Endothelial cell of umbilical vein (primary cell): ENCODE data around the gene CAPN5. TPM values are rescaled to one million over a fixed set of nuclear protein-coding genes. Genes with fewer than 3 reads are reported as not detected.
A peak's percentile ranks its signal among the peaks of the same experiment; 100 is the strongest.

Experiments
- BruUV-seq: library from RNA; stranded (reverse); fragments of 400-500 nt; replicated peaks from 2 replicates; lab custom pipeline; 2021; lab: Mats Ljungman, UMichigan
- CTCF ChIA-PET: fragments of 300-600, 350-600 bp; sonication (Branson Sonifier 250); formaldehyde crosslinking; loops from one replicate; lab custom pipeline; 2021; ENCODE audit warnings: antibody characterized with exemption, inconsistent platforms; lab: Charles Lee
- POLR2A ChIA-PET: fragments of 300-600, 350-600 bp; sonication (Branson Sonifier 250); formaldehyde crosslinking; loops from one replicate; lab custom pipeline; 2021; ENCODE audit warnings: antibody characterized with exemption, inconsistent platforms; lab: Charles Lee
- DNase-seq: peaks from one replicate; pipeline ENCODE4 v3.0.0-alpha.2; 2011; ENCODE audit warnings: low read depth, low spot score
- FAIRE-seq: peaks from 2 replicates; lab custom pipeline; 2011; peaks lifted over from hg19 to GRCh38; lab: Jason Lieb, UNC
- H2AFZ ChIP-seq: 2 replicates; pipeline ENCODE4 v1.6.0; 2012; ENCODE audit warnings: low read depth, low read length, control low read depth, inconsistent platforms
- H3K27ac ChIP-seq: 2 replicates; pipeline ENCODE4 v1.5.1; 2011; ENCODE audit warnings: low read depth, mild to moderate bottlenecking, control low read depth, low read length, moderate library complexity; ENCODE audit not compliant: insufficient read depth
- H3K27me3 ChIP-seq, 2 experiments: 2 replicates each; pipeline versions ENCODE4 v1.6.0 to v1.6.1; 2011; ENCODE audit warnings: low read length in 2 of 2, mixed read lengths in 1 of 2; ENCODE audit not compliant: control insufficient read depth in 2 of 2, insufficient read depth in 2 of 2
- H3K36me3 ChIP-seq, 2 experiments: 2 replicates in 1 of 2; 3 replicates in 1 of 2; pipeline ENCODE4 v1.5.1; 2011; ENCODE audit warnings: low read length in 2 of 2, mild to moderate bottlenecking in 1 of 2, moderate library complexity in 1 of 2; ENCODE audit not compliant: control insufficient read depth in 2 of 2, insufficient read depth in 2 of 2; ENCODE audit errors: extremely low read depth in 1 of 2
- H3K4me1 ChIP-seq: 3 replicates; pipeline ENCODE4 v1.5.1; 2011; ENCODE audit warnings: mild to moderate bottlenecking, low read length; ENCODE audit not compliant: control insufficient read depth, insufficient read depth; ENCODE audit errors: extremely low read depth
- H3K4me2 ChIP-seq: 2 replicates; pipeline ENCODE4 v1.6.1; 2011; ENCODE audit warnings: low read length, control low read depth, mixed read lengths; ENCODE audit not compliant: insufficient read depth
- H3K4me3 ChIP-seq, 3 experiments: fragments of 200-600 bp in 1 of 3; sonication (generic), shearing (Covaris generic) in 1 of 3; replicated peaks in 1 of 3; 2 replicates each; pipeline ENCODE4 v1.5.1; 2011 to 2016; ENCODE audit warnings: control low read depth in 3 of 3, low read length in 3 of 3, mild to moderate bottlenecking in 2 of 3, inconsistent platforms in 1 of 3, low read depth in 1 of 3, moderate library complexity in 1 of 3; ENCODE audit not compliant: insufficient read depth in 1 of 3
- H3K79me2 ChIP-seq: 2 replicates; pipeline ENCODE4 v1.6.0; 2012; ENCODE audit warnings: low read length, inconsistent platforms; ENCODE audit not compliant: control insufficient read depth, insufficient read depth
- H3K9ac ChIP-seq: replicated peaks from 2 replicates; pipeline ENCODE3; 2011; ENCODE audit warnings: low read length, control low read depth; ENCODE audit not compliant: insufficient read depth; ENCODE audit errors: extremely low read depth
- H3K9me1 ChIP-seq: replicated peaks from 3 replicates; pipeline ENCODE4 v1.6.0; 2011; ENCODE audit warnings: mild to moderate bottlenecking, low read length; ENCODE audit not compliant: control insufficient read depth, insufficient read depth; ENCODE audit errors: extremely low read depth
- H3K9me3 ChIP-seq: replicated peaks from 2 replicates; pipeline ENCODE4 v1.5.1; 2012; ENCODE audit warnings: low read length, inconsistent platforms; ENCODE audit not compliant: control insufficient read depth, insufficient read depth
- H4K20me1 ChIP-seq: replicated peaks from 2 replicates; pipeline ENCODE3; 2011; ENCODE audit warnings: mild to moderate bottlenecking, low read length; ENCODE audit not compliant: control insufficient read depth, insufficient read depth; ENCODE audit errors: extremely low read depth
- CTCF ChIP-seq, 2 donors: IDR thresholded peaks; 1 replicate in 1 of 2; 2 replicates in 1 of 2; pipeline ENCODE4 v1.5.1; 2011; ENCODE audit warnings: low read length in 2 of 2, mild to moderate bottlenecking in 2 of 2, moderate library complexity in 2 of 2, control low read depth in 1 of 2, inconsistent platforms in 1 of 2, low read depth in 1 of 2; ENCODE audit not compliant: insufficient read depth in 1 of 2; ENCODE audit errors: extremely low read depth in 1 of 2
- EZH2 ChIP-seq: IDR thresholded peaks from 2 replicates; pipeline ENCODE4 v1.6.1; 2012; ENCODE audit warnings: borderline replicate concordance, low read depth, mild to moderate bottlenecking, moderate library complexity, low read length, inconsistent platforms; ENCODE audit not compliant: severe bottlenecking
- GATA2 ChIP-seq: IDR thresholded peaks from 2 replicates; pipeline ENCODE4 v1.7.0; 2011; ENCODE audit warnings: low read depth, mild to moderate bottlenecking, moderate library complexity, mixed read lengths, low read length; ENCODE audit not compliant: insufficient read length, insufficient read depth
- JUN ChIP-seq: IDR thresholded peaks from 2 replicates; pipeline ENCODE4 v1.6.1; 2011; ENCODE audit warnings: borderline replicate concordance, low read depth; ENCODE audit not compliant: insufficient read length, insufficient read depth
- MYC ChIP-seq: IDR thresholded peaks from one replicate; pipeline ENCODE4 v1.6.1; 2011; ENCODE audit warnings: mild to moderate bottlenecking, low read depth, low read length
- POLR2AphosphoS5 ChIP-seq: IDR thresholded peaks from 2 replicates; pipeline ENCODE4 v1.6.1; 2012; ENCODE audit warnings: low read depth, mild to moderate bottlenecking, control low read depth, low read length, moderate library complexity; ENCODE audit not compliant: insufficient read depth
- dilution Hi-C: fragments of 300-500 bp; cut with MboI; formaldehyde crosslinking; loops from one replicate; pipeline ENCODE4 v1.15.0; 2019; ENCODE audit warnings: low sequenced_read_pairs; ENCODE audit not compliant: extremely low pct_ligation_motif_present
- intact Hi-C: fragments of 100-400 bp; cut with micrococcal nuclease; formaldehyde crosslinking; loops from one replicate; pipeline ENCODE4 v1.10.0; 2022
- polyA plus RNA-seq, 4 experiments: library from polyadenylated mRNA; depleted of rRNA in 3 of 4; stranded (reverse) in 3 of 4; unstranded in 1 of 4; fragments of >200 nt; gene quantifications; 2 replicates each; pipeline versions ENCODE4 v1.2.1 to v1.2.3, GENCODE V29; 2011 to 2012; ENCODE audit warnings: missing spikeins in 1 of 4
- total RNA-seq: library from RNA; stranded (reverse); gene quantifications from 2 replicates; pipeline ENCODE4 v1.2.3, GENCODE V29; 2021

Gene CAPN5
- total and polyA plus RNA-seq, 2 donors (not counting 3 experiments of a cell fraction or from before 2014, with no cell fraction given), result 15.0 to 17.0 TPM

GRCh38 chr11:77062924-77063323 lies 3.8 kb upstream of the CAPN5 start:
- peaks cover 11% of the 10 kb centered on the region for H3K4me1 ChIP-seq
- H3K36me3 ChIP-seq, result no peaks in the 10 kb centered on the region
- ChIA-PET CTCF (interaction anchor here (0.6 to 6.4 kb wide), 13 partner anchors 8 to 68 kb away, joined by 3 to 148 read pairs (median 7); no protein-coding TSS in a partner anchor), POLR2A (no interaction called here)
- no peaks in the 10 kb centered on the region for H4K20me1 ChIP-seq
- H3K4me3 ChIP-seq, result no peak overlapping the region
- H3K9me3 ChIP-seq, result no peaks in the 10 kb centered on the region
- FAIRE-seq (peak; percentile 21), DNase-seq (no peak)
- TF ChIP-seq GATA2 (no peak), MYC (no peak), POLR2AphosphoS5 (no peak), JUN (no peak), CTCF (IDR thresholded peaks at IDR 0.05; ENCODE audit: extremely low read depth in 1 of 2, insufficient read depth in 1 of 2, low read depth in 1 of 2, low read length in 2 of 2) (no peak), EZH2 (no peak)
- no peaks in the 10 kb centered on the region for H3K79me2 ChIP-seq
- intact Hi-C loops (no loop called here), dilution Hi-C loops (no loop called here)
- no peak overlapping the region for H3K27ac ChIP-seq
- H2AFZ ChIP-seq, result no peak overlapping the region
- no TSS peak for BruUV-seq
- no peak overlapping the region for H3K4me2 ChIP-seq
- no peak overlapping the region for H3K9ac ChIP-seq
- no peaks in the 10 kb centered on the region for H3K9me1 ChIP-seq
- peaks cover 4 to 9% of the 10 kb centered on the region in 2 experiments for H3K27me3 ChIP-seq
